Breast epithelium (tissue), 3 donors: ENCODE results near the gene DTYMK.

Experiments
- POLR2A ChIP-seq: fragments of 450-650 bp; IDR thresholded peaks from one replicate; pipeline ENCODE4 v1.6.1; 2016; ENCODE audit warnings: antibody characterized with exemption, mild to moderate bottlenecking, moderate library complexity
- TF ChIP-seq, protein P1 (sequence below), 3 donors: fragments of 450-650 bp; IDR thresholded peaks; one replicate each; pipeline ENCODE4 v1.5.1; 2016 to 2017; ENCODE audit warnings: antibody characterized with exemption in 3 of 3, mild to moderate bottlenecking in 3 of 3, moderate library complexity in 3 of 3

DNA sequence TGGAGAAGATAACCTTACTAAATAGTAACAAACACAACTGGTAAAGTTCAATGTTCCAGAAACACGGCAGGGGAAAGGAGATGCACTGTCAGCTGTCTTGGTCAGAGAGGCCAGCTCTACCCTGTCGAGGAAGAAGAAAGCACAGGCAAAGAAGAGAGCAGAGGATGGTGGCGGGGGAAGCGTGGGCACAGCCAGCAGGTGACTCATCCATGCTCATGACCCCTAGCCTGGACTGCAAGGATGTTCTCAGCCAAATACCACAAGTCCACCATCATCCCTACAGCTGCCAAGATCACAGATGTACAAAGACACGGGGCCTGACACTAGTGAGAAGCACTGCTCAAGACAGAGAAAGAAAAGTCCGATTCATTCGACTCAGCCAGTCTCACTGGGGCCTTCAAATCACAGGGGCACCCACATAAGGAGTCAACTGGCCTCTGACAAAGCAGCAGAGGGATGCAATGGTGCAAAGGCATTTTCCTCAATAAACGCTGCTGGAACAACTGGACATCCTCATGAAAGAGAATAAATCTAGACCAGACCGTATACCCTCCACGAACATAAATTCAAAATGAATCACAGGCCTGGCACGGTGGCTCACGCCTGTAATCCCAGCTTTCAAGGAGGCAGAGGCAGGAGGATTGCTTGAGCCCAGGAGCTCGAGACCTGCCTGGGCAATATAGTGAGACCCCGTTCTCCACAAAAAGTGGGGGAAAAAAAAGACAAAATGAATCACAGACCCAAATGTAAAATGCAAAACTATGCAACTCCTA is 5.6 kb downstream of the DTYMK start:
- TF ChIP-seq, protein P1, sequence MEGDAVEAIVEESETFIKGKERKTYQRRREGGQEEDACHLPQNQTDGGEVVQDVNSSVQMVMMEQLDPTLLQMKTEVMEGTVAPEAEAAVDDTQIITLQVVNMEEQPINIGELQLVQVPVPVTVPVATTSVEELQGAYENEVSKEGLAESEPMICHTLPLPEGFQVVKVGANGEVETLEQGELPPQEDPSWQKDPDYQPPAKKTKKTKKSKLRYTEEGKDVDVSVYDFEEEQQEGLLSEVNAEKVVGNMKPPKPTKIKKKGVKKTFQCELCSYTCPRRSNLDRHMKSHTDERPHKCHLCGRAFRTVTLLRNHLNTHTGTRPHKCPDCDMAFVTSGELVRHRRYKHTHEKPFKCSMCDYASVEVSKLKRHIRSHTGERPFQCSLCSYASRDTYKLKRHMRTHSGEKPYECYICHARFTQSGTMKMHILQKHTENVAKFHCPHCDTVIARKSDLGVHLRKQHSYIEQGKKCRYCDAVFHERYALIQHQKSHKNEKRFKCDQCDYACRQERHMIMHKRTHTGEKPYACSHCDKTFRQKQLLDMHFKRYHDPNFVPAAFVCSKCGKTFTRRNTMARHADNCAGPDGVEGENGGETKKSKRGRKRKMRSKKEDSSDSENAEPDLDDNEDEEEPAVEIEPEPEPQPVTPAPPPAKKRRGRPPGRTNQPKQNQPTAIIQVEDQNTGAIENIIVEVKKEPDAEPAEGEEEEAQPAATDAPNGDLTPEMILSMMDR (IDR thresholded peaks at IDR 0.05), result no peak
- TF ChIP-seq POLR2A, result no peak
